CD14-positive monocyte (primary cell): Measurements from ENCODE around the gene ATP5F1E. TPM values are rescaled to one million over a fixed set of nuclear protein-coding genes. Genes with fewer than 3 reads are reported as not detected.
A peak's percentile ranks its signal among the peaks of the same experiment; 100 is the strongest.

Experiments
- DNase-seq, 3 donors: peaks; one replicate each; pipeline ENCODE4 v3.0.0-alpha.2; 2011 to 2022
- H2AFZ ChIP-seq: 2 replicates; pipeline ENCODE4 v1.6.0; 2012; ENCODE audit warnings: mild to moderate bottlenecking, low read depth, low read length, inconsistent platforms; ENCODE audit not compliant: insufficient read depth, poor library complexity, severe bottlenecking
- H3K27ac ChIP-seq, 2 donors: 1 replicate in 1 of 2; 2 replicates in 1 of 2; pipeline ENCODE4 v1.5.1; 2012 to 2013; ENCODE audit warnings: low read length in 2 of 2, control low read depth in 1 of 2, inconsistent platforms in 1 of 2, low read depth in 1 of 2, mild to moderate bottlenecking in 1 of 2
- H3K27me3 ChIP-seq, 2 donors: one replicate each; pipeline versions ENCODE4 v1.6.0 to v1.6.1; 2011 to 2013; ENCODE audit warnings: low read length in 2 of 2; ENCODE audit not compliant: control insufficient read depth in 2 of 2, insufficient read depth in 2 of 2
- H3K36me3 ChIP-seq, 2 donors: replicated peaks in 1 of 2; 1 replicate in 1 of 2; 2 replicates in 1 of 2; pipeline versions ENCODE4 v1.5.1 to v1.6.1; 2012 to 2013; ENCODE audit warnings: low read length in 2 of 2, control low read depth in 1 of 2, inconsistent platforms in 1 of 2, mild to moderate bottlenecking in 1 of 2; ENCODE audit not compliant: insufficient read depth in 2 of 2, control insufficient read depth in 1 of 2
- H3K4me1 ChIP-seq, 2 donors: 1 replicate in 1 of 2; 2 replicates in 1 of 2; pipeline versions ENCODE4 v1.5.1 to v1.6.1; 2012 to 2013; ENCODE audit warnings: low read length in 2 of 2, control low read depth in 1 of 2, inconsistent platforms in 1 of 2, mild to moderate bottlenecking in 1 of 2, moderate library complexity in 1 of 2; ENCODE audit not compliant: insufficient read depth in 2 of 2, control insufficient read depth in 1 of 2
- H3K4me2 ChIP-seq: replicated peaks from 2 replicates; pipeline ENCODE3; 2012; ENCODE audit warnings: low read length, moderate library complexity, mild to moderate bottlenecking; ENCODE audit not compliant: poor library complexity, severe bottlenecking; ENCODE audit errors: extremely low read depth
- H3K4me3 ChIP-seq, 3 experiments: fragments of 200-600 bp in 1 of 3; sonication (generic) in 1 of 3; replicated peaks in 1 of 3; 1 replicate in 2 of 3; 2 replicates in 1 of 3; pipeline ENCODE4 v1.5.1; 2011 to 2013; ENCODE audit warnings: low read length in 3 of 3, mild to moderate bottlenecking in 3 of 3, control low read depth in 2 of 3, low read depth in 2 of 3, inconsistent platforms in 1 of 3, moderate library complexity in 1 of 3
- H3K79me2 ChIP-seq: 2 replicates; pipeline ENCODE4 v1.6.0; 2012; ENCODE audit warnings: mild to moderate bottlenecking, control low read depth, inconsistent platforms, low read length, moderate library complexity; ENCODE audit not compliant: insufficient read depth
- H3K9ac ChIP-seq: 2 replicates; pipeline ENCODE4 v1.6.0; 2017; ENCODE audit warnings: low read length, mild to moderate bottlenecking; ENCODE audit not compliant: insufficient read depth, poor library complexity, severe bottlenecking
- H3K9me3 ChIP-seq, 2 donors: replicated peaks in 1 of 2; 1 replicate in 1 of 2; 2 replicates in 1 of 2; pipeline versions ENCODE4 v1.5.1 to v1.6.1; 2012 to 2013; ENCODE audit warnings: low read length in 2 of 2, control low read depth in 1 of 2; ENCODE audit not compliant: control insufficient read depth in 1 of 2, insufficient read depth in 1 of 2
- H4K20me1 ChIP-seq: 2 replicates; pipeline ENCODE4 v1.6.0; 2012; ENCODE audit warnings: mild to moderate bottlenecking, low read length, control low read depth, moderate library complexity; ENCODE audit not compliant: insufficient read depth
- H3K27ac Mint-ChIP-seq, 7 donors: one replicate each; pipeline ENCODE4 v1.8.0; 2020; ENCODE audit warnings: mild to moderate bottlenecking in 7 of 7, mixed read lengths in 7 of 7, moderate library complexity in 6 of 7, inconsistent platforms in 2 of 7
- H3K27me3 Mint-ChIP-seq, 3 donors: one replicate each; pipeline ENCODE4 v1.8.0; 2021 to 2022; ENCODE audit warnings: low read depth in 3 of 3, mild to moderate bottlenecking in 3 of 3, mixed read lengths in 3 of 3, moderate library complexity in 3 of 3, inconsistent platforms in 1 of 3
- H3K36me3 Mint-ChIP-seq, 2 donors: one replicate each; pipeline ENCODE4 v1.8.0; 2020; ENCODE audit warnings: mixed read lengths in 2 of 2, inconsistent platforms in 1 of 2, mild to moderate bottlenecking in 1 of 2
- H3K4me1 Mint-ChIP-seq: one replicate; pipeline ENCODE4 v1.8.0; 2020; ENCODE audit warnings: mild to moderate bottlenecking, mixed read lengths
- H3K4me3 Mint-ChIP-seq, 2 donors: one replicate each; pipeline ENCODE4 v1.8.0; 2020; ENCODE audit warnings: mild to moderate bottlenecking in 2 of 2, mixed read lengths in 2 of 2, moderate library complexity in 1 of 2
- H3K9me3 Mint-ChIP-seq, 7 donors: one replicate each; pipeline ENCODE4 v1.8.0; 2020 to 2022; ENCODE audit warnings: mixed read lengths in 7 of 7, mild to moderate bottlenecking in 6 of 7, moderate library complexity in 6 of 7, inconsistent platforms in 2 of 7
- CTCF ChIP-seq: fragments of 200-600 bp; IDR thresholded peaks from one replicate; pipeline ENCODE4 v1.8.0; 2022; ENCODE audit warnings: antibody characterized with exemption, mild to moderate bottlenecking
- WGBS: methylation state at CpG from one replicate; pipeline ENCODE4 v1.1.5; 2013; ENCODE audit warnings: missing lambda C conversion rate; ENCODE audit not compliant: insufficient coverage; 5-methylcytosine and 5-hydroxymethylcytosine counted together
- intact Hi-C, 2 donors: fragments of 100-400 bp; cut with micrococcal nuclease; formaldehyde crosslinking; loops; one replicate each; pipeline versions ENCODE4 v1.15.0 to v1.15.1; 2023
- polyA plus RNA-seq, 3 donors: library from polyadenylated mRNA; depleted of rRNA in 1 of 3; unstranded in 2 of 3; stranded (reverse) in 1 of 3; fragments of 300-500 nt in 2 of 3; fragments of >200 nt in 1 of 3; fragmentation: Illumina TruSeq in 2 of 3; gene quantifications; 1 replicate in 2 of 3; 2 replicates in 1 of 3; pipeline ENCODE4 v1.2.3, GENCODE V29; 2012 to 2021

The ATP5F1E gene
- polyA plus RNA-seq, 3 donors = 39.0 to 105 (median 102) TPM

- Histone ChIP-seq H3K27ac (no peak overlapping the region), H2AFZ (no peak overlapping the region), H3K79me2 (peaks cover 55% of the 10 kb centered on the region), H3K4me1 (peaks cover 20 to 32% of the 10 kb centered on the region in 2 donors), H3K9ac (no peak overlapping the region), H3K36me3 (peaks cover 12 to 20% of the 10 kb centered on the region in 2 donors), H3K9me3 (no peaks in the 10 kb centered on the region), H3K27me3 (no peaks in the 10 kb centered on the region), H3K4me3 (peak overlapping the region in 1 of 3 experiments; percentile 86), H4K20me1 (peaks cover 40% of the 10 kb centered on the region), H3K4me2 (peak overlapping the region; percentile 7)
- Mint-ChIP-seq H3K4me3 (peak overlapping the region; percentile 54 to 80), H3K36me3 (peaks cover 17 to 20% of the 10 kb centered on the region in 2 donors), H3K9me3 (peaks cover 0 to 1% (median 0%) of the 10 kb centered on the region in 7 donors), H3K4me1 (peaks cover 31% of the 10 kb centered on the region), H3K27ac (peak overlapping the region in 3 of 7 donors; percentile 58 to 67 (median 65)), H3K27me3 (peaks cover 0 to 4% (median 1%) of the 10 kb centered on the region in 3 donors)
- TF ChIP-seq CTCF = no peak
- DNase-seq = no peak
- WGBS = 95% methylated on average over 5 of the region's 12 CpGs
- intact Hi-C loops = loop anchor here (5.0 to 10.0 kb wide), 2 partner anchors 52 to 90 kb away; partner anchors contain the start of gene ATP5F1E (in 1 of the 2)
Measured at GRCh38 chr20:58982406-58983114, 49.6 kb downstream of the ATP5F1E start.

GRCh38 chr20:58981628-58982364, 50.3 kb downstream of the ATP5F1E start:
- 0% methylated on average over 14 of the region's 29 CpGs for WGBS
- Mint-ChIP-seq H3K9me3 (peaks cover 0 to 4% (median 0%) of the 10 kb centered on the region in 7 donors), H3K4me1 (peaks cover 31% of the 10 kb centered on the region), H3K4me3 (peak overlapping the region; percentile 80 to 92), H3K27me3 (peaks cover 0 to 4% (median 1%) of the 10 kb centered on the region in 3 donors), H3K36me3 (peaks cover 9 to 13% of the 10 kb centered on the region in 2 donors), H3K27ac (peak overlapping the region in 6 of 7 donors; percentile 19 to 82 (median 76))
- no peak for TF ChIP-seq CTCF
- peak overlapping the region; percentile 91 for H2AFZ ChIP-seq
- peaks cover 33% of the 10 kb centered on the region for H4K20me1 ChIP-seq
- no peaks in the 10 kb centered on the region for H3K27me3 ChIP-seq
- DNase-seq = no peak
- H3K4me1 ChIP-seq = peaks cover 20 to 32% of the 10 kb centered on the region in 2 donors
- H3K27ac ChIP-seq = peak overlapping the region in 1 of 2 donors; percentile 80
- intact Hi-C loops = loop anchor here (5.0 to 10.0 kb wide), 2 partner anchors 53 to 89 kb away; partner anchors contain the start of gene ATP5F1E (in 1 of the 2)
- peak overlapping the region; percentile 48 to 86 (median 67) for H3K4me3 ChIP-seq
- peaks cover 54% of the 10 kb centered on the region for H3K79me2 ChIP-seq
- no peaks in the 10 kb centered on the region for H3K9me3 ChIP-seq
- peak overlapping the region; percentile 68 for H3K9ac ChIP-seq
- peak overlapping the region; percentile 93 for H3K4me2 ChIP-seq
- peaks cover 4 to 13% of the 10 kb centered on the region in 2 donors for H3K36me3 ChIP-seq
